NCI-H226 (cell line): ENCODE results near the gene TNXB.
A peak's percentile ranks its signal among the peaks of the same experiment; 100 is the strongest.
"Not testable (repeated sequence)": the region's sequence is repeated elsewhere in the genome, so short reads cannot be mapped to it uniquely, and the experiment has no call there.

Experiments
- DNase-seq: peaks from one replicate; pipeline ENCODE4 v3.0.0-alpha.2; 2015

TNXB gene

DNA sequence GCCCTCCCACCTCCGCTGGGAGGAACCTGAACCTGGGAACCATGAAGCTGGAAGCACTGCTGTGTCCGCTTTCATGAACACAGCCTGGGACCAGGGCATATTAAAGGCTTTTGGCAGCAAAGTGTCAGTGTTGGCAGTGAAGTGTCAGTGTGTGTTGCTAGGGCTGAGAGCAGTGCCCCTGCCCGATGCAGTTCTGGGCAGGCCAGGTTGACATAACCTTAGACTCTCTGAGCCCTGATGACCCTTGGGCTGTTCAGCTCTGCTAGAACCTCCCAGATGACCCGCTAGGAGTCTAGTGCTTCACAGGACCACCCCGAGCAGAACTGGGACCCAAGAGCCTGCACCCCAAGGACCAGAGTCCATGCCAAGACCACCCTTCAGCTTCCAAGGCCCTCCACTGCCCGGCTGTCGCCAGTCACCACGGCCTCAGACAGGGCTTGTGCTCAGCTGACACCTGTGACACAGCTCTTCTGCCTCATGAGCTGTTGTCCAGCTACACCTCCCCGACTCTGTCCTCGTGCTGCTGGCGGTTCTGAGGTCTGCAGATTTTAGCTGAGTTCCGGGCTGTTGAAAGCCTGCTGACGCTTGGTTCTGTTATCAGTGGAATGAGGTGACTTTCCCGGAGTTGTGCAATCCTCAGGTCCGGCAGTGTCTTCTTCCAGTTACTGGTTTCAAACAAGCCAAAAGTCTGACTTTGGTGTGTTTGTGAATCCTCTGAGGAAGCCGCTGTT, 73.7 kb downstream of the TNXB start:
- DNase-seq: not testable (repeated sequence)

- DNase-seq: not testable (repeated sequence)
Measured at GRCh38 chr6:32029553-32029952, 79.6 kb downstream of the TNXB start.

DNA sequence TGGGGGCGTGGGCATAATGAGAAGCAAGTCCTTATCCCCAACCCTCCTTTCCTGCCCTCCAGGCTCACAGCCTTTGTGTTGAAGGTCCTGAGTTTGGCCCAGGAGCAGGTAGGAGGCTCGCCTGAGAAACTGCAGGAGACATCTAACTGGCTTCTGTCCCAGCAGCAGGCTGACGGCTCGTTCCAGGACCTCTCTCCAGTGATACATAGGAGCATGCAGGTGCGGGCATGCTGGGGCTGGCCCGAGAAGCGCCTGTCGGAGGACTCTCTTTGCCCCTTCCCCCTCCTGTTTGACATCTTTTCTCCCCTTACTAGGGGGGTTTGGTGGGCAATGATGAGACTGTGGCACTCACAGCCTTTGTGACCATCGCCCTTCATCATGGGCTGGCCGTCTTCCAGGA, 80.5 kb downstream of the TNXB start:
- not testable (repeated sequence) for DNase-seq

GRCh38 chr6:32022100-32022499, 87.0 kb downstream of the TNXB start:
- not testable (repeated sequence) for DNase-seq

GRCh38 chr6:32014547-32014946, 94.6 kb downstream of the TNXB start, which contains the start of gene C4B:
Gene C4B, plus strand, starts transcription at chr6:32014795. Its CDS starts 51 bp downstream, at chr6:32014846.
- DNase-seq: not testable (repeated sequence)

DNA sequence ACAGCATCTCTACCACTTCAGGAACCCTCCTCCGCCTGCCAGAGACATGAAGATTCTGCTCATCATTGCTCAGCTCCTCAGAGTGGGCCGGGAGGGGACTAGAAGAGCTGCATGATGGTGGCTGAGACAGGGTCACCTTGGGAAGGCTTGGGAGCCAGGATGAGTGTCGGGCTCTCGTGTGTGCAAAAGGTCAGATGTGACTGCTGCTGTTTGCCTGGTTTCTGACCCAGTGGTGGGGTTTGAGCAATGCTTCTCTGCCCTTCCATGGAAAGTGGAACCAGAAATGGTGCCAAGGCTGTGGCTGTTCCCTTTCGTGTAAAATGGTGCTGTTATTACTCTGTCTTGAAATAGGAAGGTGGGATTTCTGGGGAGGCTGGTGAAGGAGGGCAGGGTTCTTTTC, 95.4 kb downstream of the TNXB start:
- not testable (repeated sequence) for DNase-seq

GRCh38 chr6:32012941-32013617, 96.1 kb downstream of the TNXB start:
- peak; percentile 1 for DNase-seq

DNA sequence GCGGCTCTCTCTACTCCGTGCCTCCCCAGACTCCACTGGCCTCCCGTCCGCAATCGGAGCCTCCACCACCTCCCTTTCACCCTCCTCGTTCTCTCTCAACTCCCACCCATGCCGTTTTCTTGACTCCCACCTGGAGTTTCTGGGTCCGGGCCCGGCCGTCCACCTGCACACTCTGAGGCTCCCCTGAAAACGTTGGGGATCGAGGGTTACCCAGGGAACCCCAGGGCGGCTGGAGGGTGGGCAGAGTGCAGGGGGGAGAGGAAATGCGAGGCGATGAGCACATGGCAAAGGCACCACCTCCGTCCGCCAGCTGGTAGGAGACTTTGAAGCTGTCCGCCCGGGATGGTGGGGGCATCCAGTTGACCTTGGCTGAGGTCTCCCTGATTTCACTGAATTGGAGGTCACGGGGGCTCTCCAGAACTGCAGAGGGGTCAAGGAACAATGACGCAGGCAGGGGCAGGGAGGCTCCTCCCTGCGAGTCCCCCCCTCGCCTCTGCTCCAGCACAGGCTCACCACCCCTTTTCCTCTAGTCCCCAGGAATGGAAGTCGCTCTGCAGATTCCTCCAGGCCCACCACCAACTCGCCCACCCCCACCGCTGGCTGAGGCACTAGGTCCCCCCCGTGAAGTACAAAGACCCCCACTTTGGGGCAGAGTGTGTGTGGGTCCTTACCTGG, 98.1 kb downstream of the TNXB start:
- DNase-seq: not testable (repeated sequence)

GRCh38 chr6:32009537-32009936, 99.6 kb downstream of the TNXB start:
- DNase-seq: not testable (repeated sequence)

GRCh38 chr6:32008616-32009015, 100.5 kb downstream of the TNXB start:
- DNase-seq: not testable (repeated sequence)

- DNase-seq: not testable (repeated sequence)
Measured at GRCh38 chr6:32008037-32008436, 101.1 kb downstream of the TNXB start.

DNA sequence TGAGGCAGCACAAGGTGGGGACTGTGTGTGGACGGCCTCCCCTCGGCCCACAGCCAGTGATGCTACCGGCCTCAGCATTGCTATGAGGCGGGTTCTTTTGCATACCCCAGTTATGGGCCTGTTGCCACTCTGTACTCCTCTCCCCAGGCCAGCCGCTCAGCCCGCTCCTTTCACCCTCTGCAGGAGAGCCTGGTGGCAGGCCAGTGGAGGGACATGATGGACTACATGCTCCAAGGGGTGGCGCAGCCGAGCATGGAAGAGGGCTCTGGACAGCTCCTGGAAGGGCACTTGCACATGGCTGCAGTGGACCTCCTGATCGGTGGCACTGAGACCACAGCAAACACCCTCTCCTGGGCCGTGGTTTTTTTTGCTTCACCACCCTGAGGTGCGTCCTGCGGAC, 102.1 kb downstream of the TNXB start:
- DNase-seq: peak; percentile 0

DNA sequence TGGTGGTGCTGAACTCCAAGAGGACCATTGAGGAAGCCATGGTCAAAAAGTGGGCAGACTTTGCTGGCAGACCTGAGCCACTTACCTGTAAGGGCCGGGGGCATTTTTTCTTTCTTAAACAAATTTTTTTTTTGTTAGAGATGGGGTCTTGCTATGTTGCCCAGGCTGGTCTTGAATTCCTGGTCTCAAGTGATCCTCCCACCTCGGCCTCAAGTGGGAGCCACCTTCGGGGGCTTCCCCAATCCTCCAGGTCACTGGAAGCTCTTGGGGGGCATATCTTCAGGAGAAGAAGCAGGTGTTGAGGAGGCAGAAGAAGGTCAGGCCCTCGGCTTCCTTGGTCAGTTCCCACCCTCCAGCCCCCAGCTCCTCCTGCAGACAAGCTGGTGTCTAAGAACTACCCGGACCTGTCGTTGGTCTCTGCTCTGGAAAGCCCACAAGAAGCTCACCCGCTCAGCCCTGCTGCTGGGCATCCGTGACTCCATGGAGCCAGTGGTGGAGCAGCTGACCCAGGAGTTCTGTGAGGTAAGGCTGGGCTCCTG, 103.1 kb downstream of the TNXB start:
- not testable (repeated sequence) for DNase-seq

- not testable (repeated sequence) for DNase-seq
Measured at GRCh38 chr6:32005538-32005880, 103.6 kb downstream of the TNXB start.

DNA sequence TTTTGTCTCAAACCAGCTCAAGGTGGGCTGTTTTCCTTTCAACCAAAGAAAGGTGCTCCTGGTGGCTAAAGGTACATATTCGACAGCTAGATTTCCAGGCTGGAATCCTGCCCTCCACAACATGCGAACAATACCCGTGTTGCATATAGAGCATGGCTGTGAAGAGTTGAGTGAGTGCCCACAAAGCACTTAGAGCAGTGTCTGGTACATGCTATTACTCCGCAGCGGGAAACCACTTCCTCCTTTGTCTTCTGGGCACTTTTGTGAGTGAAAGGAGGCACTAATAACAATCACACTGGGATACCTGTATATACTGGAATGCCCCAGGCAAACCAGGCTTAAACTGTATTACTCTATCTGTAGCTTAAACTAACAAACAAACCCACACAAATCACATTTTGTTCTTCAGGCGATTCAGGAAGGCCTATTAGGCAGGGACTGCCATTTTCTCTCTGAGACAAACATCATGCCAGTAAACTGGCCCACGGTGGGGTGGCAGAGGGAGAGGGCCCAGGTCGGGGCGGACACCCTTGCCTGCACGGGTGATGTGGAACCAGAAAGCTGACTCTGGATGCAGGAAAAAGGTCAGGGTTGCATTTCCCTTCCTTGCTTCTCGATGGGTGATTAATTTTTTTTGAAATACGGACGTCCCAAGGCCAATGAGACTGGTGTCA, 104.1 kb downstream of the TNXB start:
- DNase-seq: not testable (repeated sequence)

GRCh38 chr6:32004393-32004792, 104.7 kb downstream of the TNXB start:
- DNase-seq: not testable (repeated sequence)

DNA sequence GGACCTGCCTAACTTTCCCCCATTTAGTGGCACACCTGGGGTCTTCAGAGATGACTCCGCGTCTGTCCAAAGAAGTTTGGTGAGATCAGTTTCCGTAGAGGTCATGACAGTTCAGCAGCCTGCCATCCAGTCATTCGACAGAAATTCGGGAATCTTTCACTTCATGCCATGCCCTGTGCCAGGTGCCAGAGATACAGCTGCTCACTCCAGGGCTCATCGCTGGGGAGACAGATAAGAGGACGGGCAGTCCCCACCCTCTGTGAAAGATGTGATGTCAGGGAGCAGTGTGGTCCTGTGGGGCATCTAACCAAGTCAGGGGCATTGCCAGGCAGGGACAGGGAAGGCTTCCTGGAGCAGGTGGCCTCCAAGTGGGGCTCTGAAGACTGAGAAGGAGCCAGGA, 105.8 kb downstream of the TNXB start:
- not testable (repeated sequence) for DNase-seq

DNA sequence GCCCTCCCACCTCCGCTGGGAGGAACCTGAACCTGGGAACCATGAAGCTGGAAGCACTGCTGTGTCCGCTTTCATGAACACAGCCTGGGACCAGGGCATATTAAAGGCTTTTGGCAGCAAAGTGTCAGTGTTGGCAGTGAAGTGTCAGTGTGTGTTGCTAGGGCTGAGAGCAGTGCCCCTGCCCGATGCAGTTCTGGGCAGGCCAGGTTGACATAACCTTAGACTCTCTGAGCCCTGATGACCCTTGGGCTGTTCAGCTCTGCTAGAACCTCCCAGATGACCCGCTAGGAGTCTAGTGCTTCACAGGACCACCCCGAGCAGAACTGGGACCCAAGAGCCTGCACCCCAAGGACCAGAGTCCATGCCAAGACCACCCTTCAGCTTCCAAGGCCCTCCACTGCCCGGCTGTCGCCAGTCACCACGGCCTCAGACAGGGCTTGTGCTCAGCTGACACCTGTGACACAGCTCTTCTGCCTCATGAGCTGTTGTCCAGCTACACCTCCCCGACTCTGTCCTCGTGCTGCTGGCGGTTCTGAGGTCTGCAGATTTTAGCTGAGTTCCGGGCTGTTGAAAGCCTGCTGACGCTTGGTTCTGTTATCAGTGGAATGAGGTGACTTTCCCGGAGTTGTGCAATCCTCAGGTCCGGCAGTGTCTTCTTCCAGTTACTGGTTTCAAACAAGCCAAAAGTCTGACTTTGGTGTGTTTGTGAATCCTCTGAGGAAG, 106.4 kb downstream of the TNXB start:
- not testable (repeated sequence) for DNase-seq

- DNase-seq: not testable (repeated sequence)
Measured at GRCh38 chr6:31996385-31996784, 112.8 kb downstream of the TNXB start.

GRCh38 chr6:31994421-31994820, 114.7 kb downstream of the TNXB start:
- DNase-seq: not testable (repeated sequence)
